ENCODE data around the gene ARID2. TPM values are rescaled to one million over a fixed set of nuclear protein-coding genes. Genes with fewer than 3 reads are reported as not detected.

ARID2 gene
- total and polyA plus RNA-seq, 8 donors, result 6.1 to 25.6 (median 13.8) TPM

DNA sequence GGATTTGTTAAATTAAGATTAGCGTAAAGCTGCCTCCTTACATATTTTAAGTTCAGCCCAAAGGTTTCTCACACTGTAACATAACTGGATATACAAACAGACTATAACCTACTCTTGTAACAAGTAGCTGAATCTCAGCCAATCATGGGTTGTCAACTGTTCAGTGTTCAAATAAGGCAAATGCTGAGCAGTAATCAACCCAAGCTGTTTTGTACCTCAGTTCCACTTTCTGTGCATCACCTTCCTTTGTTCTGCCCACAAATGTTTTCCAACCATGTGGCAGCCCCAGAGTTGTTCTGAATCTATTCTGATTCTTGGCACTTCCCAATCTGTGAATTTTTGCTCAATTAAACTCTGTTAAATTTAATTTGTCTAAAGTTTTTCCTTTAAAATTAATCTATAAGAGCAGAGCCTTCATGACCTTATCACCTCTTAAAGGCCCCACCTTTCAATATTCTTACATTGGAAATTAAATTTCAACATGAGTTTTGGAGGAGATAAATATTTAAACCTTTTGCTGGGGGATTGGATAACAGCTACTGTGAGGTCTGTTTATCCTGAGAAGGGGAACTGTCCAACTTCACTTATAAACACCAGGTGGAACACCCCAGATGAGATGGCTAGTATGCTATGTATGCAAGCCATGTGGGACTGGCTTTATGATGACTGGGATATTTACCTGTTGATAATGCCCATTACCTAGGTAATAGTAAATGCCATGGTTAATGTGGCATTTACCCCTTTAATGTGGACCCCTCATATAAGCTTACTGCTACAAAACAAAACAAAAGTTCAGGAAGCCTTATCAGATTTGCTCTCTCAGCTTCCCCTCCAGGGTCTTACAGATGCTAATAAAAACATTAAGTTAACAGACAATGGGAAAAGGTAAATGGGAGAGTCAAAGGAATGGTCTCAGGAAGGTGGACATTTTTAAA is 42.2 kb upstream of the ARID2 start:
- 95 to 96% methylated on average over 1 of the region's 1 CpG for WGBS, 2 donors
- H3K4me1 ChIP-seq, result no peaks in the 10 kb centered on the region
- TF ChIP-seq, protein P1, sequence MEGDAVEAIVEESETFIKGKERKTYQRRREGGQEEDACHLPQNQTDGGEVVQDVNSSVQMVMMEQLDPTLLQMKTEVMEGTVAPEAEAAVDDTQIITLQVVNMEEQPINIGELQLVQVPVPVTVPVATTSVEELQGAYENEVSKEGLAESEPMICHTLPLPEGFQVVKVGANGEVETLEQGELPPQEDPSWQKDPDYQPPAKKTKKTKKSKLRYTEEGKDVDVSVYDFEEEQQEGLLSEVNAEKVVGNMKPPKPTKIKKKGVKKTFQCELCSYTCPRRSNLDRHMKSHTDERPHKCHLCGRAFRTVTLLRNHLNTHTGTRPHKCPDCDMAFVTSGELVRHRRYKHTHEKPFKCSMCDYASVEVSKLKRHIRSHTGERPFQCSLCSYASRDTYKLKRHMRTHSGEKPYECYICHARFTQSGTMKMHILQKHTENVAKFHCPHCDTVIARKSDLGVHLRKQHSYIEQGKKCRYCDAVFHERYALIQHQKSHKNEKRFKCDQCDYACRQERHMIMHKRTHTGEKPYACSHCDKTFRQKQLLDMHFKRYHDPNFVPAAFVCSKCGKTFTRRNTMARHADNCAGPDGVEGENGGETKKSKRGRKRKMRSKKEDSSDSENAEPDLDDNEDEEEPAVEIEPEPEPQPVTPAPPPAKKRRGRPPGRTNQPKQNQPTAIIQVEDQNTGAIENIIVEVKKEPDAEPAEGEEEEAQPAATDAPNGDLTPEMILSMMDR (IDR thresholded peaks at IDR 0.05), result no peak
- intact Hi-C loops (cut with DNase I), result no loop called here
- H3K27me3 ChIP-seq, result no peaks in the 10 kb centered on the region
- no peak overlapping the region for H3K27ac ChIP-seq
- FAIRE-seq (no peak), ATAC-seq (no peak), DNase-seq (no peak)
- H3K4me3 ChIP-seq, result no peak overlapping the region
- no peaks in the 10 kb centered on the region for H3K9me3 ChIP-seq
- no peaks in the 10 kb centered on the region for H3K36me3 ChIP-seq

DNA sequence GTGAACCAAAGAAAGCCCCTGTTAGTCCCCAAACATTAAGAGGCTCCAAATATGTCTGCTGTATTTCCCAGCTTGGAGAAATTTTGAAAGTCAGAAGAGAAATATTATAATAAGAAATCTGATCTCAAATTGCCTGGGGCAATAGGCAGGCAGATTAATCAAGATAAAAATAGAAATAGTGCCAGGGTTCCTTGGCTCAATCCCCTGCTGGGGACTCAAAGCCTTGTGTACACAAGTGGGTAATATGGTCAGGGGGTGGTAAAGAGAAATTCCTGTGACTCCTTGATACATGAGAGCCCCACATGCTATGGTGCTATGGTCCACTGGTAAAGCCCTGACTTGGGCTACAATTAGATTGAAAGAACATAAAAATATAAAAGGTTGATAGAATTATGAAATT is 41.3 kb upstream of the ARID2 start:
- H3K9me3 ChIP-seq, result no peaks in the 10 kb centered on the region
- H3K4me3 ChIP-seq, result no peak overlapping the region
- H3K27ac ChIP-seq, result no peak overlapping the region
- TF ChIP-seq, protein P1 (IDR thresholded peaks at IDR 0.05), result no peak
- intact Hi-C loops (cut with DNase I), result no loop called here
- ATAC-seq, result no peak
- H3K4me1 ChIP-seq, result no peaks in the 10 kb centered on the region
- FAIRE-seq, result no peak
- no peaks in the 10 kb centered on the region for H3K36me3 ChIP-seq
- no peak for DNase-seq
- H3K27me3 ChIP-seq, result no peaks in the 10 kb centered on the region

DNA sequence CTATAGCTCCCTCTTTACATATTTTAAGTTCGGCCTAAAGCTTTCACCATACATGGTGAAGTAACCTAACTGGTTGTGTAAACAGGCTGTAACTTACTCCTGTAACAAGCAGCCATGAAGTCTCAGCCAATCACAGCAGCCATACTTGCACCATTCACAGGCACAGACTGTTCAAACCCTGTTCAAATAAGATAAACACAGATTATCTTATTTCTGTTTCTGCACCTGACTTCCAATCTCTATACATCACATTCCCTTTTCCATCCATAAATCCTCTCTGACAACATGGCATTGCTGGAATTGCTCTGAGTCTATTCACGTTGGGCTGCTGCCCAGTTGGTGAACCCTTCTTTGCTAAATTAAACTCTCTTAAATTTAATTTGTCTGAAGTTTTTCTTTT is 34.5 kb upstream of the ARID2 start:
- WGBS, 2 donors, result 57 to 74% methylated on average over 2 of the region's 2 CpGs
- TF ChIP-seq, protein P1 (IDR thresholded peaks at IDR 0.05), result no peak
- H3K4me1 ChIP-seq, result no peaks in the 10 kb centered on the region
- H3K9me3 ChIP-seq, result no peaks in the 10 kb centered on the region
- no peak for FAIRE-seq
- intact Hi-C loops (cut with DNase I), result no loop called here
- H3K27ac ChIP-seq, result no peak overlapping the region
- H3K4me3 ChIP-seq, result no peak overlapping the region
- no peaks in the 10 kb centered on the region for H3K27me3 ChIP-seq
- no peak for DNase-seq
- H3K36me3 ChIP-seq, result no peaks in the 10 kb centered on the region
- ATAC-seq, result no peak

DNA sequence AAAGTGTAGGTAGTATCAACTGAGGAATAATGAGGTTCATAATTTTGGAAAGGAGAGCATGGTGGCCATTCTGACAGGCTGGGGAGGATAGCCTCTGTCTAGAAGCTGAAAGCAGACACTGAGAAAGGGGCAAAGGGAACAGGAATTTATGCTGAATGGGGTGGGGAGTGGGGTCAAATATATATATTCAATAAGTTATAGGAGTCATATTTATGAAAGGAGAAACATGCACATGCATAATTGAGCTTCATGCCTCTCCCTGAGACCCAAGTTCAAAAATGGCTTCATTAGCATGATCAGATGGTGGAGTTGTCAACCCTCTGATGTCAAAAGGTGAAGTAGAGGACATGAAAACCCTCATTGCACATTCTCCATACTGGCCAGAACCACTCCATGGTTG is 33.9 kb upstream of the ARID2 start:
- Histone ChIP-seq H3K27me3 (no peaks in the 10 kb centered on the region), H3K27ac (no peak overlapping the region), H3K4me1 (no peaks in the 10 kb centered on the region), H3K36me3 (no peaks in the 10 kb centered on the region), H3K9me3 (no peaks in the 10 kb centered on the region), H3K4me3 (no peak overlapping the region)
- ATAC-seq (no peak), FAIRE-seq (no peak), DNase-seq (no peak)
- TF ChIP-seq, protein P1 (IDR thresholded peaks at IDR 0.05), result no peak
- intact Hi-C loops (cut with DNase I), result no loop called here

DNA sequence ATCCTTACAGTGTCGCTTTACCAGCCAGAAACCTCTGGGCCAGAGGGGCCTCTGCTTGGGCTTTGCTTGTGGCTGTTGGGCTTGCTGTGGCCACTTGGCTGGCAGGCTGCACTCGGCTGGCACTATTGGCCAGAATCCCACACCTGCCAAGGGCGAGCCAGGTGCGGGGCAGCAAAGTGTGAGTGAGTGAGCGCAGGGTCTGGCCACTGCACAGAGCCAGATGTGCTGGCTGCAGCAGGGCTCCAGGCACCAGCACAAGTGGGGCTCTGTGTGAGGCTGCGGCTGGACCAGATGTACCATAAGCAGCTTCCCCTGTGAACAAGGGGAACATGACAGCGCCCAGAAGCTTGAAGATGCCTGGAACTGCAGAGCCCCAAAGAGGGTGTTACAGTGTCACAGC is 33.5 kb upstream of the ARID2 start:
- no peaks in the 10 kb centered on the region for H3K36me3 ChIP-seq
- FAIRE-seq (no peak), DNase-seq (peak in 1 of 6 donors; percentile 47), ATAC-seq (no peak)
- no peak overlapping the region for H3K27ac ChIP-seq
- intact Hi-C loops (cut with DNase I), result no loop called here
- H3K27me3 ChIP-seq, result no peaks in the 10 kb centered on the region
- no peak overlapping the region for H3K4me3 ChIP-seq
- H3K9me3 ChIP-seq, result no peaks in the 10 kb centered on the region
- TF ChIP-seq, protein P1 (IDR thresholded peaks at IDR 0.05), result no peak
- WGBS, 2 donors, result 96 to 99% methylated on average over 7 of the region's 7 CpGs
- no peaks in the 10 kb centered on the region for H3K4me1 ChIP-seq

Measured in pancreas (tissue), 10 donors.